NK-92 (cell line): ENCODE results near the gene PRR19.
A peak's percentile ranks its signal among the peaks of the same experiment; 100 is the strongest.

Source experiments
- DNase-seq: peaks from one replicate; lab custom pipeline; 2025; ENCODE audit not compliant: unreplicated experiment; lab: John Stamatoyannopoulos, UW

PRR19 gene

DNA sequence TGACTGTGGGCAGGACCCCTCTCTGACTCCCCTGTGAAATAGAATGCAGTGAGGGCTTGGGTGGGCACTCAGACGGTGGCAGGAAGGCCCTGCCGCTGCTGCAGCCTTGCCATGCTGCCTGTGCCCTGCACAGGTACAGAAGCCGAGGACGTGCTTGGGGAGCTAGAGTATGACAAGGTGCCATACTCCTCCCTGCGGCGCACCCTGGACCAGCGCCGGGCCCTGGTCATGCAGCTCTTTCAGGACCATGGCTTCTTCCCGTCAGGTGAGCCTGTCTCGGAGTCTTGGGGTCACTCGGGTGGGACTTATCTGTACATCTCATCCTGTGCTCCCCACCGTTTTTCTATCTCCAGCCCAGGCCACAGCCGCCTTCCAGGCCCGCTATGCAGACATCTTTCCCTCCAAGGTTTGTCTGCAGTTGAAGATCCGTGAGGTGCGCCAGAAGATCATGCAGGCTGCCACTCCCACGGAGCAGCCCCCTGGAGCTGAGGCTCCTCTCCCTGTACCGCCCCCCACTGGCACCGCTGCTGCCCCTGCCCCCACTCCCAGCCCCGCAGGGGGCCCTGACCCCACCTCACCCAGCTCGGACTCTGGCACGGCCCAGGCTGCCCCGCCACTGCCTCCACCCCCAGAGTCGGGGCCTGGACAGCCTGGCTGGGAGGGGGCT, 7.3 kb upstream of the PRR19 start:
- DNase-seq, result no peak

DNA sequence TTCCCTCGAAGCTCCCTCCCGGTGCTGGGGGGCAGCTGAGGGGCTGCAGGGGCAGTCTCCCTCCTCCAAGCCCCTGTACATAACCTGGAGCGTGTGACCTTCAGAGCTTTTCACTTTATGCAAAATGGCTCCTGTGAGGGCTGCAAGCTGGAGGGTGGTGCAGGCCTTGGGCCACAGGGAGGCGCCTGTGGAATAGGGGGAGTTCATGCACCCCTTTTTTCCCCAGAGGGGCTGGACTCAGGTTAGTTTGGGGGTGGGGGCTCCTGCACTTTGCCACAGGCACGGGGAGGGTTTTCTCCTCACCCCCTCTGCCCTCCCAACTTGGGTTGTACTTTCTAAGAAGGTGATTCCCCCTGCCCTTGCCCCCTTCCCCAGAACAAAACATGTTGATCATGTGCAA, 6.6 kb upstream of the PRR19 start:
- no peak for DNase-seq

DNA sequence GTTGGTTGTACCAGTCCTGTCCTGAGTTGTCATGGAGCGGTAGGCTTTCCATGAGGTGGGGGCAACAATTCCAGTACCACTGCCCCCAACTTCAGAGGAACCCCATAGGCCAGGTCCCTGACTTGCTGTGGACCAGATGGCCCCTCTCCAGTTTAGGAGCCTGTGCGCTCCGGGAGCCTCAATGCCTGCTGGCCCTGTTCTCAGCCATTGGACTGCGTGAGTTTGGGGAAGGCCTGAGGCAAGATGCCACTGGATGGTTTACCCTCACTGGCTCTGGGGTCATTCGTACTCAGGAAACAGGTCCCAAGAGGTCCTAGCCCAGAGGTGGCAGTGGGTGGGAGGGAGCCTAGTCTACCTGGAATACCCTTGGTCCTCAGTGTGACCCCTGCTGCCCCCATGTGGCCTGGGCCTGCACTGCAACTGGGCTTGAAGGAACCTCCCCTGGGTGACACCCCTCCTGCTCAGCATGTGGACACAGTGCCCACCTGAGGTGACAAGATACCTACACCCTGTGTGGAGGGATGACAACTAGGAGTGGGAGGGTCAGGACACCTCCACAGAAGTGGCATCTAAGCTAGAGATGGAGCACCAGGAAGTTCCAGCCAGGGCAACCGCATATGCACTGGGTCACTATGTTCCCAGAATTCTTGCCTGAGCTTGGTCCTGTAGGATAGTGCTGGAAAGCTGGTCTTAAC, 6.0 kb upstream of the PRR19 start:
- DNase-seq, result peak; percentile 39

DNA sequence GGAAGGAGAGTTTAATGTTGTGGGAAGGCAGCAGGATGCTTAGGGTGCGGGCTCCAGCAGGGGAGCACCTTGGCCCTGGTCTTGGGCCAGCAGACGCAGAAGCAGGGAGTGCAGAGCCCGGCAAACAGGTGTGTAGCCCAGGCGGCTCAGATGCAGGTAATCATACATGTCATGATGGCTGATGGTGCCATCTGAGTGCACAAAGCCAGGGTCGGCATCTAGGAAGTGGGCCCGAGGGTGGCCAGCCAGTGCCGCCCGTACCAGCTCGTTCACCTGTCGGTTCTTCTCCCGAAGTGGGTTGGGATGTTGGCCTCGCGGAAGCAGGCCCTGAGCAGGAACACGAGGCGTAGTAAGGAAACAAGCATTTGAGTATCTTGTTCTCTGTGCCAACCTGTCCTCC, 4.9 kb upstream of the PRR19 start:
- DNase-seq, result no peak

DNA sequence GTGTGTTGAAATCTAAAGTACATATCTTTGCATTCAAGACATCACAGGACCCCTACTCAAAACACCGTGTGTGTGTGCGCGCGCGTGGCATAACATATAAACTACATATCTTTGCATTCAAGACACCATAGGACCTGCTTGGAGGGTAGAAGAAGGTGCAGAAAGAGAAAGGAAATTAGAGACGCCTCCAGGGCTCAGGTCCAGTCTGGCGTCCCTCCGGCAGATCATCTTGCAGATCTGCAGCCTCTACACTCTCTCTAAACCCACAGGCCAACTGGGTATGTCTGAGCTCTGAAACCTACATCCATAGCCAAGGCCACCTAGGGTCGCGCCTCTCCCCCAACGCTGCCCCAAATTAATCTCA, 1.2 kb downstream of the PRR19 start:
- no peak for DNase-seq

DNA sequence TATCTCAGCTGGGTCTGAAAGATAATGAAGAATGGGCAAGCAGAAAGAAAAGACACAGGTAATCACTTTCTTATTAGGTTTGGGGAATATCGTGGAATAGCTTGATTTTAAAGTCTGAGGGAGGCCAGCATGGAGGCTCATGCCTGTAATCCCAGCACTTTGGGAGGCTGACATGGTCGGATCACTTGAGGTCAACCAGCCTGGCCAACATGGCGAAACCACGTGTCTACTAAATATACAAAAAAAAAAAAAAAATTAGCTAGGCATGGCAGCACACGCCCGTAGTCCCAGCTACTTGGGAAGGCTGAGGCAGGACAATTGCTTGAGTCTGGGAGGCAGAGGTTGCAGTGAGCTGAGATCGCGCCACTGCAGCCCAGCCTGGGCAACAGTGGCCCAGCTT, 1.9 kb downstream of the PRR19 start:
- no peak for DNase-seq

DNA sequence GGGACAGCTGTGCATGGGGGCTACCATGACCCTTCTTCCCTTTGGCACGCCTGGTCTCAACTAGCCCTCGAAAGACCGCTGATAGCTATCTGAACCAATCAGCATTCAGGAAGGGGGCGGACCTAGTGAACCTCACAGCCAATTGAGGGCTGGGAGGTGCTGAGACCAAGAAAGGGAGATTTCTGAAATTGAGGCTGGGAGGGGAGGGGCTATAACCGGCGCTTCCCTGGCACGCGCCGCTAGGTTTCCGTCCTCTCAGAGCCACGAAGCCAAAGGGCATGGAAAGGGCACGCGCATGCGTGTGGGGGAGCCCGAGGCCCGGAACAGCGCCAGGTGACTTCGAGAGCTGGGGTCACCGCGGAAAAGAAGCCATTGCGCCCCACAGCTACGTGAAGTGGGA, 4.7 kb downstream of the PRR19 start:
- no peak for DNase-seq

DNA sequence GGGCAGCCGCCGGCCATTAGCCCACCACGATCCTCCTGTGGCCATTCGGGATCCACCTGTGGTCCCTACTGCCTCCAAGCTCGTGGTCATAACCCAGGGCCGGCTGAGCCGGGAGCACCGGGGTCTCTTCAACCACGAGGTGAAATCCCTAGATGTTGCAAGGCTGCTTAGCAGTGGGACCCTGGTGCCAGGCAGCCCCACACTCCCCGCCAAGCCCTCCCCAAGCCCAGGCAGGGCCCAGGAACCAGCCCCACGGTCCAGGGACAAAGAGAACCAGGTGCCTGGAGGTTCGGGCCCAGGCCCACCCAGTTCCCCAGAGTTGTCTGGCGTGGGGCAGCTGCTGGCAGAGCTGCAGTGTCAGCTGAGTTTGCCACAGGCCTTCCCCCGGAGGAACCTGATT, 7.8 kb downstream of the PRR19 start:
- DNase-seq, result no peak

DNA sequence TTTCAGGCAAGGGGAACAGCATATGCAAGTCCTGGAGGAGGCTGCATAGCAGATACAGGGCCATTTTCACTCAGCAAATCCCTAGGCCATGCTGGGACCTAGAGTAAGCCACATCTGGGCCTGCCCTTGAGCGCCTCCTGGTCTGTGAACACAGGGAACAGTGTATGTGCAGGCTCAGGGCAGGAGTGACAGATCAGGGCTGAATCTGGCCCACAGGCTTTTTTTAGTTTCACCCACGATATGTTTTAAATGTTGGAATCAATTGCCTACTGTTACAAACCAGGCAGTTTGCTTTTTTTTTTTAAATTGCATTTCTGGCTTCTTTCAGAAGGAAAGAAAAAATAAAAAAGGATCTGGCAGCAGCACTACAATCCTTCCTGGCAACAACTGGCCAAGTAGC, 9.7 kb downstream of the PRR19 start:
- DNase-seq, result no peak

DNA sequence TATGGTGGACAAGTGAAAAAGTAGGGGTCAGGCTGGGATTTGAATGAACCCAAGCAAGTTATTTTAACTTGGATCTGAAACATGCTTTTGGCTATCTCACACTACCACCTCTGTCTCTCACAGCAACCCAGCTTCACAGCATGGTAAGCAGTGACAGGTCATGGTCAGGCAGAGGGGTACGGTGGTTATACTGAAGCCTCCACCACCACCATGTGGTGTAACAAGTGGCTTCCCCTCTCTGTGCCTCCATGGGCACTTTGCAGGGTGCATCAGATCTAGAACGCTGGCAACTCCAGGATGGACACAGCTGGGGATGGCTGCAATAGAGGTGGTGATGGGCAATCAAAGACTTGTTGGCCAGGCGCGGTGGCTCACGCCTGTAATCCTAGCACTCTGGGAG, 10.4 kb downstream of the PRR19 start:
- no peak for DNase-seq

DNA sequence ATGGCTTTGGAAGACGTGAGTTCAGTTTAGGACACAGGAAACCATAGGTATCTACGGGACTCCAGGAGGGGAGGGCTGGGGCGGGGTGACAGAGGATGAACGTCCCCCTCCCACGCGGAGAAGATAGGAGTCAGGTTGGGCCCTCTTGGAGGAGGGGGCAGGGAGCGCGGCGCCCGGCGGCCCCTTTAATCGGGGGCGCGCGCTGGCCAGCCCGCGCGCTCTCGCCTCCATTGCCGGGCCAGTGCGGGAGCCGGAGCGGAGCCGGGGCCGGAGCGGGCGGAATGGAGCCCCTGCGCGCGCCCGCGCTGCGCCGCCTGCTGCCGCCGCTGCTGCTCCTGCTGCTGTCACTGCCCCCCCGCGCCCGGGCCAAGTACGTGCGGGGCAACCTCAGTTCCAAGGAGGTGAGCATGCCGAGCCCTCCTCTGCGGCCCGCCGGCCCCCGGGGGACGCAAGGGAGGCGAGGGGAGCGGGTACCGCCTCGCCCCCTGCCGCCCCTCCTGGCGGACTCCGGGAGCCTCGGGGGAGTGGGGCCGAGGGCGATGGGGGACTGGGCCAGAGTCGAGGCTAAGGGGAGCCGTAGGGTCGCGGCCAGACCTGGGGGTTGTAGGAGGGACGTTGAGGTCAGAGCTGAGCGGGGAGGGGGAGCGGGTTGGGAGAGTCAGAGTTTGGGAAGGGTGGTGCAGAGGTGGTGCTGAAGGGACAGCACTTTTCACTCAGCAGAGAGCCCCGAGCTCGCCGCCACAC, 11.3 kb downstream of the PRR19 start, which contains the start of gene TMEM145:
Gene TMEM145 (plus strand): TSS at position 214 of the 744 bp plus-strand sequence. CDS start 68 bp downstream, at position 282.
- DNase-seq, result no peak

DNA sequence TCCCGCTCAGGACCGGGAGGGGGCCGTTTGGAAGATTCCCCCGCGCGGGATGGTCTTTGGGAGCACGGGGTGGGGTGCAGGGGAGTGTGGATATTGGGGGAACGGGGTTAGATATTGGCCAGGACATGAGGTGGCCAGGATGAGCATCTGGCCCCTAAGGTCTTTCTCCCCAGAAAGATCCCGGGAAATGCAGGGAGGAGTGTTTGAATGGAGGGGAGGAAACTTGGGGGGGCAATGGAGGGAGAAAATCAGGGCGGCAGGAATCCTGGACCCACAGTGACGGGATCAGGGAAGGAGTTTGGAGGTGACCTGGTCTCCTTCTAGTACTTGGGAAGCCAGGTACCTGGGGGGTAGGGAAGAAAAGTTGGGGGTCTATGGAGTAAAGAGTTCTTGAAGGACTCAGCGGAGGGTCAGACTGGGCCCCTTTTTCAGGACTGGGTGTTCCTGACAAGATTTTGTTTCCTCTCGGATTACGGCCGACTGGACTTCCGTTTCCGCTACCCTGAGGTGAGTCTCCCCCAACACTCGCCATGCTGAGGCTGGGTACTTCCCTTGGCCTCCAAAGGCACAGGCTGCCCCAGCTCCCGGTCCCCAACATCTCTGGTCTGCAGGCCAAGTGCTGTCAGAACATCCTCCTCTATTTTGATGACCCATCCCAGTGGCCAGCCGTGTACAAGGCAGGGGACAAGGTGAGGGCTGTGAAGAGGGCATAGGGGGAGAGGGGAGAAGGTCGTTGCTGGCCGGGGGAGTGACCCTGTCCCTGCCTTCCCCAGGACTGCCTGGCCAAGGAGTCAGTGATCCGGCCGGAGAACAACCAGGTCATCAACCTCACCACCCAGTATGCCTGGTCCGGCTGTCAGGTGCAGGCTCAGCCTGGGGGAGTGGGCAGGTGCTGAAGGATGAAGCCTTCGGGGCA, 12.2 kb downstream of the PRR19 start:
- no peak for DNase-seq

DNA sequence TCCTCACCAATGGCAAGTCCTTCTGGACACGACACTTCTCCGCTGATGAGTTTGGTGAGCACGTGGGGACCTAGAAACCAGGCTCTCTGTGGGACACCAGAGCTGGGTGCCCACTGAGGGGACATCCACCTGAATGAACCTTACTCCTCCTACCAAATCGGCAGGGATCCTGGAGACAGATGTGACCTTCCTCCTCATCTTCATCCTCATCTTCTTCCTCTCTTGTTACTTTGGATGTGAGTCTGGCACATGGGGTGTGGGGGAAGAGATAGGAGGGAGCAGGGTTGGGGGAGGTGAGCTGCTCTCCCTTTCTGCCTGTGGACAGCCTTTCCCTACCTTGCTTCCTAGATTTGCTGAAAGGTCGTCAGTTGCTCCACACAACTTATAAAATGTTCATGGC, 13.1 kb downstream of the PRR19 start:
- DNase-seq, result no peak

DNA sequence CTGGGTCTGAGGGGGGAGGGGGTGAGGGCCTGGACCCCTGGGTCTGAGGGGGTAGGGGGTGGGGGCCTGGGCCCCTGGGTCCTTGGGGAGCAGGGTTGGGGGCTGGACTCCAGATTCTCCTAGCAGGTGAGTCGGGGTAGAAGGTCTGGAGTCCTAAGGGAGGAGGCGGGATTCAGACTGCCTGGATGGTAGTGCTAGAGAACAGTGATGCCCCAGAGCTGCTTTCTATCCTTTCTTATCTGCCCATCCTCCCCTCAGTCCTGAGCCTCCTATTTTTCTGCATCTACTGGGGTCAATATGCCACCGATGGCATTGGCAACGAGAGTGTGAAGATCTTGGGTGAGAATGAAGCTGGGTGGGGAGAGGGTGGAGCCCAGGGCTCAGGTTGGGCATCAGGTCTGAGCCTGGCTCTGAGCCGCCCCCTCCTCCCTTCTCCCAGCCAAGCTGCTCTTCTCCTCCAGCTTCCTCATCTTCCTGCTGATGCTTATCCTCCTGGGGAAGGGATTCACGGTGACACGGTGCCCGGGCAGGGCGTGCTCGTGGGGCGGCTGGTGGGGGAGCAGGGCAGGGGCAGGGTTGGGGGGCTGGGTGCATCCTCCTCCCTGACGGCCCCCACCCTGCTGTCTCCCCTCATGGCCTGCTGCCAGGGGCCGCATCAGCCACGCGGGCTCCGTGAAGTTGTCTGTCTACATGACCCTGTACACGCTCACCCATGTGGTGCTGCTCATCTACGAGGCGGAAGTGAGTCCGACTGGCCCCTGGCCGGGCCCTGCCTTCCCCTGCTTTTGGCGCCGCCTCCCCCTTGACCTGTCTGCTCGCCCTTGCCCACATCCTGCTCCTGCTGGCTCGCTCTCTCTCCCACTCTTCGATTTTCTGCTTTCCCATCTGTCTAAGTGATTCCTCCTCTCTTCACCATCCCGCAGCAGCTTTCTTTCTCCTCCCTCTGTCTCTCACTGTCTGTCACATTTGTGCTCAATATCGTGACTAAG, 14.6 kb downstream of the PRR19 start:
- DNase-seq, result no peak

DNA sequence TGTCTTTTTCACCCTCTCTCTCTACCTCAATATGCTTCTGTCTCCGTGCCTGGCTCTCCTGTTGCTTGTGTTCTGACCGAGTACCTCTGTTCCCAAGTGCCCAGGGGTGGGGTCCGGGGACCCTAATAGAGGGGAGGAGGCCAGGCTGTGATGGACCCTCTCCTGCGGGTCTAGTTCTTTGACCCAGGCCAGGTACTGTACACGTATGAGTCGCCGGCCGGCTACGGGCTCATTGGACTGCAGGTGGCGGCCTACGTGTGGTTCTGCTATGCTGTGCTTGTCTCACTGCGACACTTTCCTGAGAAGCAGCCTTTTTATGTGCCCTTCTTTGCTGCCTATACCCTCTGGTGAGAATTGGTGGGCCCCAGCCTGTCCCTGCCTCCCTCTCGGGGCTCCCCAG, 15.6 kb downstream of the PRR19 start:
- DNase-seq, result no peak

DNA sequence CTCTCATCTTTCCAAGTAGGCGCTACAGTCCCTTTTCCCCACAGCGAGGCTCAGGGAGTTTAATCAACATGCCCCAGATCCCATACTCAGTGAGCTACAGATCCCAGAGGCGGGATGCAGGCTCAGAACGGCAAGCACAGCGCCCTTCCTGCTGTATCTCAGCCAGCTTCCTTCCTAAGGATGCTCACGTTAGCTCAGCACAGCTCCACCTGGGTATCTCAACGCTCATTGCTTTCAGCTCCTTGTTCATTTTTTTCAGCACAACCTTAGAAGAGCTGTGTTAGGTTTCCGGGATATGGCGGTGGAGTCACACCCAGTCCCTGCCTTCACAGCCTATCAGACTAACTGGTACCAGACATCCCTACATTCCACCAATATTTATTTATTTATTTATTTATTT, 20.4 kb downstream of the PRR19 start:
- no peak for DNase-seq

DNA sequence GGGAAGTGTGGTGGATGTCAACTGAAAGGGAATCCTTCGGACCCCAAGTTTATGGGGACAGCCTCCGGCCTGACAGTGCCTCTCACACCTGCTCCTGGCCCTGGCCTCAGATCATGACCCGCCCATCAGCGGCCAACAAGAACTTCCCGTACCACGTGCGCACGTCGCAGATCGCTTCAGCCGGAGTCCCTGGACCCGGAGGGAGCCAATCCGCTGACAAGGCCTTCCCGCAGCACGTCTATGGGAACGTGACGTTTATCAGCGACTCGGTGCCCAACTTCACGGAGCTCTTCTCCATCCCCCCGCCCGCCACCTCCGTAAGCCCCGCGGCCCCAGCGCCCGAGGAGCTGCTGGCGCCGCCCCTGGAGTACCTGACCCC, 21.5 kb downstream of the PRR19 start:
- no peak for DNase-seq

DNA sequence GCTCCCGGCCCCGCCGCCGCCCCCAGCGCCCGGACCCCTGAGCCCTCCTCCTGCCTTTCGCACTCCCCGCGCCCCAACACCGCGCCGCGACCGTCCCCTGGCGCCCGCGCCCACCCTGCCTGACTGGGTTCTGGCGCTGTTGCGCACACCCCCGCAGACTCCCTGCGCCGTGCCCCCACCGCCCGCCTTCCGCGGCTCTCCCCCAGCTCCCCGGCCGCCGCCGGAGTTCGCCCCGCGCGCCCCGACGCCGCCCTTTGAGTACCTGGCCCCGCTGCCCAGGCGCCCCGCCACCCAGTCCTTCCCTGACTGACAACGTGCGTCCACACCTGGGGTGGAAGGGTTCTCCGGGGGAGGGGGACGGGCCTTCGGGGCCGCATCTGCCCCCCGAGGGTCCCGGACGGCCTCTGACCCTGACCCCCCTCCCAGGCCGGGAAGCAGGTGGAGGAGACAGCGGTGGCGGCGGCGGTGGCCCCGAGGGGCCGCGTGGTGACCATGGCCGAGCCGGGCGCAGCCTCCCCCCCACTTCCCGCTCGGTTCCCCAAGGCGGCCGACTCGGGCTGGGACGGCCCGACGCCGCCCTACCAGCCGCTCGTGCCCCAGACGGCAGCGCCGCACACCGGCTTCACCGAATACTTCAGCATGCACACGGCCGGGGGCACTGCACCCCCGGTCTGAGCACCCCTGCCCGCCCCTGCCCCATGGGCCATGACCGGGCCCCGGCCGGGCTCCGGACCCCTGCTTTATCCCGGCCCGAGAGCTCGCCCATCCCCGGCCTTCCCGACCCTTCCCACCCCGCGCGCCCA, 22.1 kb downstream of the PRR19 start:
- no peak for DNase-seq

DNA sequence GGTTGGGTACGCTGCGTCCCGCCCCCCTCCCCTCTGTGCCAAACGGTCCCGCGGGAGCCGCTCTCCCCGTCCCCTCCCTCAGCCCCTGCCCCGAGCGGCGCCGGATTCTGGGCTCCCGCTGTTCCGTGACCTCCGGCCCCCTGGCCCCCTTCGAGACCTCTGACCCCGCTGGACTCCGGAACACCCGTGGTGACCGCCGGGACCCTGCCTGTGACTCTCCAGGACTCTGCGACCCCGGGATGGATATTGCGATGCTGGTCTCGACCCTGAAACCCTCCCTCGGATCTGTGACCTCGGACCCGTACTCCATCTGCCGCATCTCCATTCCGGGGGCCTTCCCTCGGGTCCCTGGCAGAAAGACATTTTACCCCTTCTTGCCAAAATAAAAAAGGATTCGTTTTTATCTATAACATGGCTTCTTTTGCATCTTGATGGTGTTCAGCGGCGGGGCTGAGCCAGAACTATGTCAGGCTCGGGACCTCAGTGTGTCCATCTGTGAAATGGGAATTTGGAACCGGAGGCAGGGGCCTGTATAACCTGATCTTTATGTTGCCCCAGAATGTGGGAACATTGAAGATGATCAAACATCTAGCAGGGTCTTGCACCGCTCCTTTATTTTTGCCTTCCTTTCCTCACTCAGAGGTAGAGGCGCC, 22.8 kb downstream of the PRR19 start:
- no peak for DNase-seq
